ENCODE results near the gene NCAPD2. TPM values are rescaled to one million over a fixed set of nuclear protein-coding genes. Genes with fewer than 3 reads are reported as not detected.
A peak's percentile ranks its signal among the peaks of the same experiment; 100 is the strongest.

NCAPD2 gene
- total and polyA plus RNA-seq, 2 of the 4 experiments (the other 2 are of a cell fraction), result 35.6 to 57.9 TPM

DNA sequence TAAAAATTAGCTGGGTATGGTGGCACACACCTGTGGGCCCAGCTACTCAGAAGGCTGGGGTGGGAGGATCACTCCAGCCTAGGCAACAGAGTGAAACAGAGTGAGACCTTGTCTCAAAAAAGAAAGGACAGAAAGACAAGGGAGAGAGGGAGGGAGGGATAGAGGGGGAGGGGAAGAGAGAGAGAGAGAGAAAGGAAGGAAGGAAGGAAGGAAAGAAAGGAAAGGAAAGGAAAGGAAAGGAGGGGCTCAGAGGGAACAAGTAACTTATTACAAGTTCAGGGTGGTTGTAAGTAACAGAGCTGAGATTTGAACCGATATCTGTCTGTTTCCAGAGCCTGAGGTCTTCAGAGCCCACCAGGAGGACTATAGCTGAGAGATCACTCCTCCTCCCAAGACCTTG, 53.7 kb downstream of the NCAPD2 start:
- Histone ChIP-seq H3K23ac (ENCODE audit: low read depth, low read length) (peak overlapping the region; percentile 98), H3K18ac (ENCODE audit: low read depth, low read length) (peak overlapping the region; percentile 62), H4K8ac (ENCODE audit: low read depth in 2 of 2, low read length in 2 of 2) (peak overlapping the region; percentile 83 to 99), H3K56ac (ENCODE audit: extremely low read depth, insufficient read depth, low read length) (peak overlapping the region; percentile 94), H3K9me1 (ENCODE audit: insufficient read depth, low read length) (peaks cover 26% of the 10 kb centered on the region), H2BK120ac (ENCODE audit: low read depth, low read length) (peak overlapping the region; percentile 92), H3K4me2 (ENCODE audit: low read depth, low read length) (peak overlapping the region; percentile 72), H3K4me1 (ENCODE audit: control insufficient read depth, insufficient read depth, low read length) (peaks cover 41% of the 10 kb centered on the region), H4K5ac (ENCODE audit: low read depth, low read length) (peak overlapping the region; percentile 46), H3K4me3 (ENCODE audit: insufficient read depth, low read depth, low read length) (peak overlapping the region; percentile 32), H3K79me1 (ENCODE audit: low read depth in 1 of 2, low read length in 2 of 2) (peaks cover 25 to 78% of the 10 kb centered on the region in 2 experiments), H3K27ac (ENCODE audit: insufficient read depth, low read length) (peak overlapping the region; percentile 100), H2AFZ (replicated peaks; ENCODE audit: low read length, poor library complexity) (peak overlapping the region; percentile 84), H3K9ac (ENCODE audit: low read depth, low read length) (peak overlapping the region; percentile 54), H3K36me3 (ENCODE audit: control insufficient read depth, insufficient read depth, low read length) (peaks cover 29% of the 10 kb centered on the region), H4K91ac (ENCODE audit: insufficient read depth, low read depth, low read length) (peak overlapping the region; percentile 86), H2BK15ac (ENCODE audit: low read depth, low read length) (peak overlapping the region; percentile 97; the same call in 2 of the 3 replicates), H3K9me3 (ENCODE audit: control insufficient read depth, insufficient read depth, low read length) (no peaks in the 10 kb centered on the region), H2AK5ac (ENCODE audit: low read depth, low read length) (peak overlapping the region; percentile 100), H3K14ac (replicated peaks; ENCODE audit: low read depth, low read length) (peak overlapping the region; percentile 99), H2AK9ac (replicated peaks; ENCODE audit: low read depth, low read length, poor library complexity) (peak overlapping the region; percentile 100), H4K20me1 (ENCODE audit: insufficient read depth, low read length) (0 out of 2 replicates have a peak, but pooled peaks cover 6% of the 10 kb centered on the region), H3K27me3 (ENCODE audit: control insufficient read depth, insufficient read depth, low read length) (no peaks in the 10 kb centered on the region), H2BK20ac (ENCODE audit: low read depth, low read length) (peak overlapping the region; percentile 97), H3K4ac (ENCODE audit: low read depth, low read length) (peak overlapping the region; percentile 99), H2BK5ac (ENCODE audit: low read depth, low read length, poor library complexity, severe bottlenecking) (peak overlapping the region; percentile 95)
- dilution Hi-C loops (cut with HindIII; ENCODE audit: low sequenced_read_pairs, unreplicated experiment) (no loop called here), intact Hi-C loops (cut with micrococcal nuclease) (no loop called here), in situ Hi-C loops (cut with MboI; ENCODE audit: low sequenced_read_pairs) (loop anchor here (10.0 kb wide), 1 partner anchor 213 kb away; no protein-coding TSS in a partner anchor)
- TF ChIP-seq FOS (IDR thresholded peaks at IDR 0.05; ENCODE audit: low read depth, low read length) (no peak), RCOR1 (IDR thresholded peaks at IDR 0.05; ENCODE audit: insufficient replicate concordance, low read length) (no peak), MAZ (IDR thresholded peaks at IDR 0.05; ENCODE audit: borderline replicate concordance, low read depth, low read length) (no peak), MAFK (IDR thresholded peaks at IDR 0.05; ENCODE audit: low read depth, low read length) (no peak), NFE2L2 (IDR thresholded peaks at IDR 0.05; ENCODE audit: low read depth, low read length) (no peak), ELK1 (IDR thresholded peaks at IDR 0.05; ENCODE audit: borderline replicate concordance, low read depth, low read length) (no peak), SMC3 (IDR thresholded peaks at IDR 0.05; ENCODE audit: low read depth, low read length) (no peak), RAD21 (IDR thresholded peaks at IDR 0.05; ENCODE audit: low read length) (no peak), BHLHE40 (IDR thresholded peaks at IDR 0.05; ENCODE audit: low read depth, low read length) (no peak), CEBPB (IDR thresholded peaks at IDR 0.05; ENCODE audit: low read depth, low read length) (no peak), POLR2A (IDR thresholded peaks at IDR 0.05; ENCODE audit: low read depth, low read length) (no peak), CHD1 (IDR thresholded peaks at IDR 0.05; ENCODE audit: low read depth, low read length) (no peak), RFX5 (IDR thresholded peaks at IDR 0.05; ENCODE audit: low read depth, low read length) (no peak)
- TF ChIP-seq, protein P1, sequence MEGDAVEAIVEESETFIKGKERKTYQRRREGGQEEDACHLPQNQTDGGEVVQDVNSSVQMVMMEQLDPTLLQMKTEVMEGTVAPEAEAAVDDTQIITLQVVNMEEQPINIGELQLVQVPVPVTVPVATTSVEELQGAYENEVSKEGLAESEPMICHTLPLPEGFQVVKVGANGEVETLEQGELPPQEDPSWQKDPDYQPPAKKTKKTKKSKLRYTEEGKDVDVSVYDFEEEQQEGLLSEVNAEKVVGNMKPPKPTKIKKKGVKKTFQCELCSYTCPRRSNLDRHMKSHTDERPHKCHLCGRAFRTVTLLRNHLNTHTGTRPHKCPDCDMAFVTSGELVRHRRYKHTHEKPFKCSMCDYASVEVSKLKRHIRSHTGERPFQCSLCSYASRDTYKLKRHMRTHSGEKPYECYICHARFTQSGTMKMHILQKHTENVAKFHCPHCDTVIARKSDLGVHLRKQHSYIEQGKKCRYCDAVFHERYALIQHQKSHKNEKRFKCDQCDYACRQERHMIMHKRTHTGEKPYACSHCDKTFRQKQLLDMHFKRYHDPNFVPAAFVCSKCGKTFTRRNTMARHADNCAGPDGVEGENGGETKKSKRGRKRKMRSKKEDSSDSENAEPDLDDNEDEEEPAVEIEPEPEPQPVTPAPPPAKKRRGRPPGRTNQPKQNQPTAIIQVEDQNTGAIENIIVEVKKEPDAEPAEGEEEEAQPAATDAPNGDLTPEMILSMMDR (conservative IDR thresholded peaks at IDR 0.05; ENCODE audit: low read depth, low read length), result no peak
- TF ChIP-seq, protein P2, sequence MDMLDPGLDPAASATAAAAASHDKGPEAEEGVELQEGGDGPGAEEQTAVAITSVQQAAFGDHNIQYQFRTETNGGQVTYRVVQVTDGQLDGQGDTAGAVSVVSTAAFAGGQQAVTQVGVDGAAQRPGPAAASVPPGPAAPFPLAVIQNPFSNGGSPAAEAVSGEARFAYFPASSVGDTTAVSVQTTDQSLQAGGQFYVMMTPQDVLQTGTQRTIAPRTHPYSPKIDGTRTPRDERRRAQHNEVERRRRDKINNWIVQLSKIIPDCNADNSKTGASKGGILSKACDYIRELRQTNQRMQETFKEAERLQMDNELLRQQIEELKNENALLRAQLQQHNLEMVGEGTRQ (IDR thresholded peaks at IDR 0.05; ENCODE audit: low read depth, low read length), result no peak
- CTCF ChIA-PET, result interaction anchor here (0.8 kb wide), 1 partner anchor 124 kb away, joined by 3 read pairs; no protein-coding TSS in a partner anchor
- BruUV-seq (replicated peaks), result no TSS peak
- no CpG with 5 or more reads among the region's 1 CpG for WGBS, 2 experiments (ENCODE audit: extremely low coverage in 2 of 2, insufficient read length in 1 of 2)
- no peak for DNase-seq
- ATAC-seq (ENCODE audit: low read depth), result peak; percentile 7; the same call in 1 of the 2 replicates
- POLR2A ChIA-PET (ENCODE audit: unreplicated experiment), result interaction anchor here (0.7 to 0.9 kb wide), 2 partner anchors 10 to 13 kb away, joined by 4 to 11 read pairs; partner anchors contain the start of gene GAPDH
